HG02610 (cell line): ENCODE data around the gene EXOC6.
A peak's percentile ranks its signal among the peaks of the same experiment; 100 is the strongest.
"Not testable (repeated sequence)": the region's sequence is repeated elsewhere in the genome, so short reads cannot be mapped to it uniquely, and the experiment has no call there.

ENCODE experiments used
- ATAC-seq: cut with Tn5 transposase; IDR thresholded peaks from one replicate; pipeline ENCODE4 v1.9.1; 2021; ENCODE audit warnings: mild to moderate bottlenecking, moderate library complexity; ENCODE audit not compliant: unreplicated experiment

EXOC6 gene

GRCh38 chr10:92929896-92930295 is 81.6 kb downstream of the EXOC6 start:
- no peak for ATAC-seq

GRCh38 chr10:92931597-92931996 is 83.3 kb downstream of the EXOC6 start:
- no peak for ATAC-seq

- ATAC-seq, result no peak
These were observed 89.6 kb downstream of the EXOC6 start for GRCh38 chr10:92937876-92938275.

- ATAC-seq, result no peak
These were observed 90.5 kb downstream of the EXOC6 start for GRCh38 chr10:92938841-92939240.

DNA sequence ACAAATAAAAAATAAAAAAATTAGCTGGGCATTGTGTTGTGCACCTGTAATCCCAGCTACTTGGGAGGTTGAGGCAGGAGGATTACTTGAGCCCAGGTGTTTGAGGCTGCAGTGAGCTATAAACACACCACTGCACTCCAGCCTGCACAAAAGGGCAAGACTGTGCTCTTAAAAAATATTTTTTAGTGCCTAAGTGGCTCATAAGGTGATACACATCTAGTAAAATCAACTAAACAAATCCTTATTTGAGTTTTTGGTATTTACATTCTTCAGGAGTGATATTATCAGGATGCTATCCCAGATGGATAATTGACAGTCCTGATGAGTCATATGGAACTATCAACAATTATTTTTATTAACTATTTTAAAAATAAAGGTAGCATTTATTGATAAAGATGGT is 93.9 kb downstream of the EXOC6 start:
- ATAC-seq, result no peak

DNA sequence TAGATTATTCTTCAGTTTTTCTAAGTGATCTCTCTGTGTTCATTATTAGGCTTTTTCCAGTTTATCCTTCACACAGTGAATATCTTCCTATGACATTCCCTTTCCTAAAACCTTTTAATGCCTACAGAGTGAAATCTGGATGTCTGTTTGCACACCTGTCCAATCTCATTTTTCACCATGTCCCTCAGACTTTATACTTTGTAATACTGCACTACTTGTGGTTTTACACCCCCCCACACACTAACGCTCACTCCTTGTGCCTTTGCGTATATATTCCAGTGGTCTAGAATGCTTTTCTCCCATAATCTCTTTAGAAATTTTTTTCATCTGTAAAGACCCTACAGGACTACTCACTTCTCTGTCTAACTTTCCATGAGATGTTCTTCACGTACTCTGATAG is 98.2 kb downstream of the EXOC6 start:
- no peak for ATAC-seq

GRCh38 chr10:92952573-92952972 is 104.3 kb downstream of the EXOC6 start:
- ATAC-seq, result not testable (repeated sequence)

DNA sequence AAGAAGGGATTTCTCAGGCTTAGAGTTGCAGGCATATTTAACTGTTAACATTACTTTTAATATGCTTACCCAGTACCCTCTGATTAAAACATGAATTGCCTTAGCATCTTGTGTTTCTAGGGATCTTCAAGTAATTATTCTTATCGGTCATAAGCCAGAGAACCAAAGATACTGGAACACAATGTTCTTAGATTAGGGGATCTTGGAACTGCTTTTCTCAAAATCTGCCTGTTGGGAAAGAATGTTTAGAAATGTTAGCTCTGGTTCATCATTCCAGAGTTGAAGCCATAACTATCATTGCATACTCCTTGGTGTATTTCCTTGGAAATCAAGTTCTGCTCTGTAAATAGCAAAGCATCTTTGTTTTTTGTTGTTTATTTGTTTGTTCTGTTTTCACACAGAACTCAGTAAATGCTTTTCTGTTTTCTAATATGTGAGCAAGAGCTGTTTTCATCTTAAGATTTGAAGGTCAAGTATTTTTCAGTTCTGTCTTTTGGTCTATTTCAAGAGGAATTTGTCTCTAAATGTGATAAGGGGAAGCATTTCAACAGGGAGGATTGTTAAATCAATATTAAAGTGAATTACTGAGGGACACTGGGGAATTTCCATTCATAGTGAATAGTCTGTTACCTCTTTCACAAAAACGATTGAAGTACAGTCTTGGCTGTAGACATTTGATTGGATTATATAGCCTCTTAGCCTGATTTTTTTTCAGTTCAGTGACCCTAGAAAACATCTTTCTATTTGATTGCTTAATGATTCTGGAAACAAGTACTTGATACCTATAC is 109.1 kb downstream of the EXOC6 start:
- ATAC-seq, result no peak

GRCh38 chr10:92961638-92962037 is 113.3 kb downstream of the EXOC6 start:
- ATAC-seq, result no peak

DNA sequence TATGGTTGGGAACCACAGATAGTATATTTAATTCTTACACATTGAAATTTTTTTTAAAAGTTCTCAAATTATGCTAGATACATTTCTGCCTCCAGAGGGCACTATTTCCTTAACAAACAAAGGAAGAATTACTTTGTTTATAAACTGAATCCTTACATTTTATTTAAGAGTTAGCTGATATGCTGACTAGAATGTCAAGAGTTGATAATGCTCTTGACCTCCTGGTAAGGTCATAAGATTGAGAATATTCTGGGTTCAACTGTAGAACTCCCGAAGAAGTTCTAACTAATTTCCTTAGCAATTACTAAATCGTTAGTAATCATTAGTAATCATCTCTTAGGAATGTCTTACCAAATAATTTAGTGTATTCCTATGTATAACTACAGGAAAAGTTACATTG is 117.0 kb downstream of the EXOC6 start:
- ATAC-seq, result no peak

DNA sequence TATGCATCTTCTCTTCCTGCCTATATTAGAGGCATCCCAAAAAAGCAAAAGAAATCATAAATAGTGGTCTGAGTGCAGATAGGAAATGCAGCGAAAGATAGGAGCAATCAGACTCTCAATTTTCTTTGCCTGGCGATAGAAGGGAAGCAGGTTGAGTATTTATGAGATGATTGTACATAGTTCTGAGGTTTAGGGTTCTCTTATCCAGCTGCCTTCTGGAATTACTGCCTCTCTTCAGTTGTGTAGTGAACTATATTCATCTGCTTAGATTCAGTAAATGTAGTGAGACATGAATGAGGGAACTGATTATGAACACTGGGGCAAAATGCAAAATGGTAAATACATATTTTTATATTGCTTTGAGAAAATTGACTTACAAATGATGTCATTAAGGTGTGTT is 119.3 kb downstream of the EXOC6 start:
- ATAC-seq, result no peak

DNA sequence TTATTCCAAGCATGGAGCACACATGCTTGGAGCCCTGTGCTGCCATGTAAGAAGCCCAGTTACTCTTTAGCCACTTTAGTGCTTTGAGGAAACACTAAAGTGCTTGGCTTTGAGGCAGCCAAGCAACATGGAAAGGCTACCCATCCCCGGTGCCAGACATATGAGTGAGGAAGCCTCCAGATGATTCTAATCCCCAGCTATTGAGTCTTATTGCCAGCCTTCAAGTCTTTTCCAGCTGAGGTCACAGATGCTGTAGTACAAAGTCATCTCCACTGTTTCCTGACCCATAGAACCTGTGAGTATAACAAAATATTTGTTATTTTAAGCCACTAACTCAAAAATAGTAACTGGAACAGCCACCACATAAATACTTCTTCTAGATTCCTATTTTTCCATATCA is 120.8 kb downstream of the EXOC6 start:
- no peak for ATAC-seq

DNA sequence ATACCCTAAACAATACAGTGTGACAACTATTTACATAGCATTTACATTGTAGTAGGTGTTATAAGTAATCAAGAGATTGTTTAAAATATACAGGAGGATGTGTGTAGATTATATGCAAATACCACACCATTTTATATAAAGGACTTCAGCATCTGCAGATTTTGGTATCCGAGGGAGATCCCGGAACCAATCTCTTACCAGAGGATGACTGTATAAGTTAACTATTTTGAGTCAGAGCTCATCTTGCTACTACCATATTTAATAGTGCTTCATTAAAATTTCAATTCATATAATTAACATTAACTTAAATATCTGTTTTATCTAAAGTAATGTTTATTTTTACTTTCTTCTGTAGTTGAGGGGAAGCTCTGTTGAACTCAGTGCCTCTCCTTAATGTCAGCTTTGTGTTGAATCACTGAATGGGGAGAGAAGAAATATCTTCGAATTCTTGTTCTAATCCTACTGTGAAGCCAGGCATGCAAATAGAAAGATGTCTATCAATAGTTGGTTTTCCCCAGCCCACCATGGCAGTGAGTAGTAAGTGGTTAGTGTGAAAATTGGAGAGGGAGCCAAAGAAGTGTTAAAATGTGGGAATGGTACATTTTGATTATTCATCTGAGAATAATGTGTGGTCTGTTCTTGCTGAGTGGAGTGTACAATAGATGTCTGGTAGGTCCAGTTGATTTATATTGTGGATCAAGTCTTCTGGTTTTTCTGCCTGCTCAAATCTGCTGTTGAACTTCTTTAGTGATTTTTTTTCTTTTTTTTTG is 122.2 kb downstream of the EXOC6 start:
- no peak for ATAC-seq

- ATAC-seq, result no peak
These were observed 123.9 kb downstream of the EXOC6 start for GRCh38 chr10:92972066-92972870.

DNA sequence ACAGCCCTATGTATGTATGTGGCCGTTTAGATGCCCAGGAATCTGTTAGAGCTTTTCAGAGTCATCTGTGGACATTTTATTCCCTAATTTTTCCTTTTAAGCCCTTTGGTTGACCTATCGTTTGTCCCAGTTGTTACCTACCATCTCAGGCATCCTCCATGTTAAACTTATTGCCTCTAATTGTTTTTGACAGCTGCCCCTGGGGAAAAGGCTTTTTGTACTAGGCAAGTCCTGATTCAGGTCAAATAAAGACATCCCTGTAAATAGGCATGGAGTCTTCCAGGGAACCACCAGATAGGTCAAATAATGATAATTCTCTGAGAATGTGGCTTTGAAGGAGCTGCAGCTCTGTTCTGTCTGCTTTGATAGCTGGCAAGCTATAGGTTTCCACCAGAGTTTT is 124.6 kb downstream of the EXOC6 start:
- ATAC-seq, result no peak

- not testable (repeated sequence) for ATAC-seq
These were observed 128.0 kb downstream of the EXOC6 start for GRCh38 chr10:92976278-92976677.

- ATAC-seq, result no peak
These were observed 140.9 kb downstream of the EXOC6 start for GRCh38 chr10:92989250-92989649.

DNA sequence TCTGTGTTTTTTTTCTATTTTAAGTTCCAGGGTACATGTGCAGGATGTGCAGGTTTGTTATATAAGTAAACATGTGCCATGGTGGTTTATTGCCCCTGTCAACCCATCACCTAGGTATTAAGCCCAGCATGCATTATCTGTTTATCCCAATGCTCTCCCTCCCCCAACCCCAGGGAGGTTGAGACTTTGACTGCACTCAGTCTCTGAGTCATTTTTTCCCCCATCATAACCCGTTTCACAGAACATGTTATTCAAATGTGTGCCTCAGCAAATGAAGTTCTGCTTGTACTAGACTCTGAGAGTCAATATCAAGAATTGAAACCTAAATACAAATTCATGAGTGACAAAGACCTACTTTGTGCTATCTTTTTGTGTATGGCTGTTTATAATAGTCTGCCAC is 142.3 kb downstream of the EXOC6 start:
- ATAC-seq, result peak; percentile 75

DNA sequence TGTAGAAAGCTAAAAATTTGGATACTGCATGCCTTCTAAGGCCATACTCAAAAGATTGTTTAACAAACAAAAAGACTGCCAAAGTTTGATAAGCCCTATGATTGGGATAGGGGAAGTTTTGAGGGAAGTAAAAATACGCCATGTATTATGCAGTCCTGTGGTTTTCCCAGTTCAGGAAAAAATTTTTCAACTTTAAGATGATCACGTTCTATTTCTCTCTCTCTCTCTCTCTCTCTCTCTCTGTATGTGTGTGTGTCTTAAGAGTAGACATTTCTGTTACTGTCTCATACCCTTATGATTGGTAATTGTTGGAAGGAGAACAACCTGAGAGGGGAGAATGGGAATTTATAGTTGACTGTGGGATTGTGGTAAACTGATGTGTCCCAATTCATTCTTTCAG is 143.2 kb downstream of the EXOC6 start:
- ATAC-seq, result no peak

DNA sequence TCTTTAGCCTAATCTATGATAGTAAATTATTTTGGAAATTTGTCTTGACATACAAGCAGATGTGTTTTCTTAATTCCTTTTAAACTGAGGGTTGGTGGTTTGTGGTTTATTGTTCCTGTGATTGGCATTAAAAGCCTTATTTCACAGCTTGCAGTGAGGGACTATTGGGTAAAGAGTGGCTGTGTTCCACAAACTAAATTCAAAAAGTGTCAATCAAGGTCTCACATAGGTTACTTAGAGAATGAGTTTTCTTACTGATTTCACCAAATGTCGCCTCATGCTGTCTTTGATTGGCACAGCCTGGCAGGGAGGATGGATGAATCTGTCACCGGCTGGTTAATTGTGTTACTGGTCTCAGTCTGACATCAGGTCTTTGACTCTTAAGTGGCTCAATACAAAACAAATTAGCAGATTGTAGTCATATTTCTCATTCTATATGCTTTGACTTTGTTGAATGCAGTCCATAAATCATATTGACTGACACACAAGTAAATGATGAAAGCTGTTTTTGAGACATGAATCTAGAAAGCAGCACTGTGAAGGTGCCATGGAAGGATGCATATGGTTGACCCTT is 145.5 kb downstream of the EXOC6 start:
- ATAC-seq, result no peak

DNA sequence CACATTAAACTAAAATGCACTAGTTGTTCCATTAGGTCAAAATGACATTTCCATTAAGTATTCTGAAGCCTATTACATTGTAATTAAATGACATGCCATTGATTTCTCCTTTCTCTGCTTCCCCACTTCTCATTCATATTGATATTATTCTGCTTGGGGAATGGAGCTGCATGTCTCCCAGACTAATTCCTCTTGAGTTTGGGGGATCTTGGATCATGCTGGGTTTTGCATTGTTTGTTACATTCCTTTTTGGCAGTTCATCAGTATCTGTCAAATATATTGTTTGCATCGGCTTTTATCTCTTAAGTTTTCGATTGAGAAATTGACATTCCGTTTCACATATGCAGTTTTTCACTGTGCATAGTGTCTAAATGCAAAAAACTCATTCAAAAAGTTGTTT is 147.2 kb downstream of the EXOC6 start:
- no peak for ATAC-seq
